Neural cell (in vitro differentiated cells): ENCODE results near the gene AIDA.

Experiments
- CTCF ChIP-seq: fragments of 450-650 bp; IDR thresholded peaks from 2 replicates; pipeline ENCODE4 v1.5.1; 2014; ENCODE audit warnings: antibody characterized with exemption, mild to moderate bottlenecking, moderate library complexity; ENCODE audit not compliant: poor library complexity, severe bottlenecking
- EP300 ChIP-seq: fragments of 450-650 bp; conservative IDR thresholded peaks from 2 replicates; pipeline ENCODE4 v1.6.1; 2014; ENCODE audit warnings: antibody characterized with exemption, mild to moderate bottlenecking, moderate library complexity; ENCODE audit not compliant: poor library complexity, severe bottlenecking
- EZH2 ChIP-seq: fragments of 200-600, 300-800 bp; shearing (Covaris generic), sonication (generic); IDR thresholded peaks from 2 replicates; pipeline ENCODE4 v1.6.1; 2014; ENCODE audit warnings: antibody characterized with exemption, low read length, borderline replicate concordance, mild to moderate bottlenecking; ENCODE audit not compliant: insufficient read depth, poor library complexity, severe bottlenecking
- POLR2AphosphoS5 ChIP-seq: IDR thresholded peaks from 2 replicates; pipeline ENCODE4 v1.6.1; 2012
- RAD21 ChIP-seq: fragments of 450-650 bp; conservative IDR thresholded peaks from 2 replicates; pipeline ENCODE4 v1.6.1; 2014; ENCODE audit warnings: antibody characterized with exemption, mild to moderate bottlenecking, moderate library complexity
- REST ChIP-seq: IDR thresholded peaks from 2 replicates; pipeline ENCODE4 v1.6.1; 2012; ENCODE audit warnings: borderline replicate concordance
- TAF1 ChIP-seq: IDR thresholded peaks from 2 replicates; pipeline ENCODE4 v1.6.1; 2012; ENCODE audit warnings: low read depth

- TF ChIP-seq CTCF = no peak
- no peak for TF ChIP-seq REST
- TF ChIP-seq POLR2AphosphoS5 = no peak
- TF ChIP-seq RAD21 = no peak
- TF ChIP-seq EZH2 = no peak
- TF ChIP-seq TAF1 = no peak
- TF ChIP-seq EP300 = no peak
Observed at GRCh38 chr1:222734740-222735139, 22.4 kb upstream of the AIDA start.
